GM18870 (cell line): Measurements from ENCODE around the gene DPP6.
"Not testable (repeated sequence)": the region's sequence is repeated elsewhere in the genome, so short reads cannot be mapped to it uniquely, and the experiment has no call there.

Experiments
- ATAC-seq: cut with Tn5 transposase; IDR thresholded peaks from one replicate; pipeline ENCODE4 v1.9.1; 2021; ENCODE audit warnings: moderate library complexity; ENCODE audit not compliant: unreplicated experiment

Gene DPP6

GRCh38 chr7:154072395-154073181, 20.4 kb downstream of the DPP6 start:
- ATAC-seq, result not testable (repeated sequence)

GRCh38 chr7:154078523-154078922, 26.3 kb downstream of the DPP6 start:
- not testable (repeated sequence) for ATAC-seq

GRCh38 chr7:154080249-154080648, 28.1 kb downstream of the DPP6 start:
- not testable (repeated sequence) for ATAC-seq

- ATAC-seq, result not testable (repeated sequence)
These were observed 35.0 kb downstream of the DPP6 start for GRCh38 chr7:154087037-154087725.

- ATAC-seq, result not testable (repeated sequence)
These were observed 39.9 kb downstream of the DPP6 start for GRCh38 chr7:154092093-154092492.

GRCh38 chr7:154095201-154095600, 43.0 kb downstream of the DPP6 start:
- not testable (repeated sequence) for ATAC-seq

GRCh38 chr7:154105063-154105462, 52.9 kb downstream of the DPP6 start:
- ATAC-seq, result not testable (repeated sequence)

GRCh38 chr7:154109615-154110014, 57.4 kb downstream of the DPP6 start:
- ATAC-seq, result not testable (repeated sequence)

GRCh38 chr7:154113732-154114351, 61.6 kb downstream of the DPP6 start:
- ATAC-seq, result not testable (repeated sequence)

GRCh38 chr7:154117411-154118390, 65.5 kb downstream of the DPP6 start:
- ATAC-seq, result not testable (repeated sequence)

GRCh38 chr7:154120825-154121224, 68.6 kb downstream of the DPP6 start:
- ATAC-seq, result not testable (repeated sequence)

- ATAC-seq, result not testable (repeated sequence)
These were observed 70.5 kb downstream of the DPP6 start for GRCh38 chr7:154122720-154123119.

GRCh38 chr7:154123397-154123796, 71.2 kb downstream of the DPP6 start:
- not testable (repeated sequence) for ATAC-seq

GRCh38 chr7:154129142-154129541, 76.9 kb downstream of the DPP6 start:
- ATAC-seq, result not testable (repeated sequence)

- ATAC-seq, result not testable (repeated sequence)
These were observed 80.4 kb downstream of the DPP6 start for GRCh38 chr7:154132617-154133016.

- not testable (repeated sequence) for ATAC-seq
These were observed 81.6 kb downstream of the DPP6 start for GRCh38 chr7:154133703-154134277.

- ATAC-seq, result not testable (repeated sequence)
These were observed 82.5 kb downstream of the DPP6 start for GRCh38 chr7:154134698-154135097.

- ATAC-seq, result not testable (repeated sequence)
These were observed 83.4 kb downstream of the DPP6 start for GRCh38 chr7:154135646-154136045.

- not testable (repeated sequence) for ATAC-seq
These were observed 93.9 kb downstream of the DPP6 start for GRCh38 chr7:154145922-154146706.
